ENCODE results near the gene SPIRE1.

Gene SPIRE1

DNA sequence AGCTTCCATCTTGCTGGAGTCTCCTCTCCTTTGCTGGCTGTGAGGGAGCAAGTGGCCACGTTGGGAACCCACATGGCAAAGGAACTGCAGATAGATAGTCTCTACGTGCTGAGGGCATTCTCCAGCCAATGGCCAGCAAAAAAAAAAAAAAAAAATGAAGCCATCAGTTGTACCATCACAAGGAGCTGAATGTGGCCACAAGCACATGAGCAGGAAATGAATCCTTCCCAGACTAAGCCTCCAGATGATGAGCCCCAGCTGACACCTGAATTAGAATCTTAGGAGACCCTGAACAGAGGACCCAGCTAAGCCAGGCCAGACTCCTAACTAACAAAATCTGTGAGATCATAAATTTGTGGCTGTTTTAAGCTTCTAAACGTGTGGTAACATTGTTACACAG is 57.9 kb downstream of the SPIRE1 start:
- Histone ChIP-seq H3K9me3 (ENCODE audit: low read length) (no peaks in the 10 kb centered on the region), H3F3A (ENCODE audit: insufficient read depth, low read length) (no peaks in the 10 kb centered on the region), H3K4me1 (ENCODE audit: insufficient read depth, low read length, severe bottlenecking) (no peaks in the 10 kb centered on the region), H3K36me3 (ENCODE audit: insufficient read depth, low read length) (no peaks in the 10 kb centered on the region), H3K4me3 (ENCODE audit: low read depth, low read length, poor library complexity, severe bottlenecking) (no peak overlapping the region), H3K4me2 (ENCODE audit: low read length) (no peak overlapping the region), H3K79me2 (ENCODE audit: insufficient read depth, low read length) (no peaks in the 10 kb centered on the region), H4K20me1 (ENCODE audit: insufficient read depth, low read length) (no peaks in the 10 kb centered on the region), H2AFZ (ENCODE audit: low read length) (no peak overlapping the region), H3K9ac (ENCODE audit: low read length) (no peak overlapping the region), H3K27ac (ENCODE audit: low read depth, low read length, poor library complexity, severe bottlenecking) (no peak overlapping the region), H3K9me2 (ENCODE audit: low read depth, low read length) (no peaks in the 10 kb centered on the region), H3K27me3 (ENCODE audit: insufficient read depth, low read length) (no peaks in the 10 kb centered on the region)
- no peak for TF ChIP-seq EZH2 (IDR thresholded peaks at IDR 0.05; ENCODE audit: borderline replicate concordance, low read length)
- TF ChIP-seq, protein P1, sequence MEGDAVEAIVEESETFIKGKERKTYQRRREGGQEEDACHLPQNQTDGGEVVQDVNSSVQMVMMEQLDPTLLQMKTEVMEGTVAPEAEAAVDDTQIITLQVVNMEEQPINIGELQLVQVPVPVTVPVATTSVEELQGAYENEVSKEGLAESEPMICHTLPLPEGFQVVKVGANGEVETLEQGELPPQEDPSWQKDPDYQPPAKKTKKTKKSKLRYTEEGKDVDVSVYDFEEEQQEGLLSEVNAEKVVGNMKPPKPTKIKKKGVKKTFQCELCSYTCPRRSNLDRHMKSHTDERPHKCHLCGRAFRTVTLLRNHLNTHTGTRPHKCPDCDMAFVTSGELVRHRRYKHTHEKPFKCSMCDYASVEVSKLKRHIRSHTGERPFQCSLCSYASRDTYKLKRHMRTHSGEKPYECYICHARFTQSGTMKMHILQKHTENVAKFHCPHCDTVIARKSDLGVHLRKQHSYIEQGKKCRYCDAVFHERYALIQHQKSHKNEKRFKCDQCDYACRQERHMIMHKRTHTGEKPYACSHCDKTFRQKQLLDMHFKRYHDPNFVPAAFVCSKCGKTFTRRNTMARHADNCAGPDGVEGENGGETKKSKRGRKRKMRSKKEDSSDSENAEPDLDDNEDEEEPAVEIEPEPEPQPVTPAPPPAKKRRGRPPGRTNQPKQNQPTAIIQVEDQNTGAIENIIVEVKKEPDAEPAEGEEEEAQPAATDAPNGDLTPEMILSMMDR (IDR thresholded peaks at IDR 0.05; ENCODE audit: low read length), result no peak

DNA sequence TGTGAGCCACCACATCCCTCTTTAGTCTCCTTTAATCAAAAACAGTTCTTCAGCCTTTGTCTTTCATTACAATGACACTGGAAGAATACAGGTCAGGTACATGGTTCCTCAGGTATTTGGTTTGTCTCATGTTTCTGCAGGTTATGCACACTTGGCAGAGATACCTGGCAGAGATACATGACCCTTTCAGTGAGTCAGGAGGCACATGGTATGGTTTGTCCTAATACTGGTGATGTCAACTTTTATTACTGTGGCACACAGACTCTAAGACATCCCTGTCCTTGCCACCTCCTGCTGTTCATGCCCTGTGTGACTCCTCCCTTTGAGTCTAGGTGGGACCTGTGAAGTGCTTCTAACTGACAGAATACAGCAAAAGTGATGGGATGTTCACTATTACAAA is 58.4 kb downstream of the SPIRE1 start:
- H3K4me1 ChIP-seq (ENCODE audit: insufficient read depth, low read length, severe bottlenecking), result no peaks in the 10 kb centered on the region
- no peak overlapping the region for H2AFZ ChIP-seq (ENCODE audit: low read length)
- H4K20me1 ChIP-seq (ENCODE audit: insufficient read depth, low read length), result no peaks in the 10 kb centered on the region
- H3K27me3 ChIP-seq (ENCODE audit: insufficient read depth, low read length), result no peaks in the 10 kb centered on the region
- no peaks in the 10 kb centered on the region for H3F3A ChIP-seq (ENCODE audit: insufficient read depth, low read length)
- H3K36me3 ChIP-seq (ENCODE audit: insufficient read depth, low read length), result no peaks in the 10 kb centered on the region
- H3K9me3 ChIP-seq (ENCODE audit: low read length), result no peaks in the 10 kb centered on the region
- H3K9me2 ChIP-seq (ENCODE audit: low read depth, low read length), result no peaks in the 10 kb centered on the region
- H3K4me2 ChIP-seq (ENCODE audit: low read length), result no peak overlapping the region
- no peak for TF ChIP-seq EZH2 (IDR thresholded peaks at IDR 0.05; ENCODE audit: borderline replicate concordance, low read length)
- TF ChIP-seq, protein P1 (IDR thresholded peaks at IDR 0.05; ENCODE audit: low read length), result no peak
- H3K9ac ChIP-seq (ENCODE audit: low read length), result no peak overlapping the region
- H3K4me3 ChIP-seq (ENCODE audit: low read depth, low read length, poor library complexity, severe bottlenecking), result no peak overlapping the region
- no peaks in the 10 kb centered on the region for H3K79me2 ChIP-seq (ENCODE audit: insufficient read depth, low read length)
- H3K27ac ChIP-seq (ENCODE audit: low read depth, low read length, poor library complexity, severe bottlenecking), result no peak overlapping the region

DNA sequence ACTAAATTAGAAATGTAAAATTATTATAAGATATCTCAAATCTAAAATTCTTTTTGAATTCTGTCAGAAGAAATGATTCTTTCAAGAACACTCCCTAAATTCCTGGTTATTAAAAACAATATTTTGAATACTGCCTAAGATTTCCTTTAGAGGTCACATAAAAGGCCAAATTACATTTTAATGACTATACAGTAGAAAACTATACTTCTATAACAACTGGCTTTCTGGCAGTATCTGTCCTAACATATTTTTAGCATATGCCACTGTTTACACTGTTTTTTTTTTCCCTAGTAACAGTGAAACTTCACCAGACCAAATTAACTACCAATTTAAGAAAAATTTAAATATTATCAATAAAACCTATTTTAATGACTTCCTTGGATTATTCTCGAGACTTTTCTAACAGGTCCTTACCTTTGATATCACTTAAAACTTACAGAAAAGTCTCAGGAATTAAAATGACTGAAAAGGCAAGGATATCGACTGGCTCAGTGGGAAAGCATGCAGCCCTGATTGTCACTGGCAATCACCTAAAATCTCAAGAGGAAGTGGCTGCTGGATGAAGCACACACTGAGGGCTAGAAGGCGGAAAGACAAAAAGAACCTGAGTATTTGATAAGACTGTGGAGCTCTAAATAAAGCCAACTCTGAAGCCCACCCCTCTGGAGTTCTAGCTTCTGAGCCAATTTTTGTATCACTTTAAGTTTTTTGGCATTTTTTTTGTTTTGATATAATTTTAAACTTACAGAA is 59.6 kb downstream of the SPIRE1 start:
- Histone ChIP-seq H3F3A (ENCODE audit: insufficient read depth, low read length) (no peaks in the 10 kb centered on the region), H3K27me3 (ENCODE audit: insufficient read depth, low read length) (no peaks in the 10 kb centered on the region), H3K4me2 (ENCODE audit: low read length) (no peak overlapping the region), H3K27ac (ENCODE audit: low read depth, low read length, poor library complexity, severe bottlenecking) (no peak overlapping the region), H2AFZ (ENCODE audit: low read length) (no peak overlapping the region), H3K9ac (ENCODE audit: low read length) (no peak overlapping the region), H3K79me2 (ENCODE audit: insufficient read depth, low read length) (no peaks in the 10 kb centered on the region), H3K9me2 (ENCODE audit: low read depth, low read length) (no peaks in the 10 kb centered on the region), H3K4me1 (ENCODE audit: insufficient read depth, low read length, severe bottlenecking) (no peaks in the 10 kb centered on the region), H3K4me3 (ENCODE audit: low read depth, low read length, poor library complexity, severe bottlenecking) (no peak overlapping the region), H3K36me3 (ENCODE audit: insufficient read depth, low read length) (no peaks in the 10 kb centered on the region), H3K9me3 (ENCODE audit: low read length) (no peaks in the 10 kb centered on the region), H4K20me1 (ENCODE audit: insufficient read depth, low read length) (no peaks in the 10 kb centered on the region)
- TF ChIP-seq EZH2 (IDR thresholded peaks at IDR 0.05; ENCODE audit: borderline replicate concordance, low read length), result no peak
- TF ChIP-seq, protein P1 (IDR thresholded peaks at IDR 0.05; ENCODE audit: low read length), result no peak
